Mesodermal cell (in vitro differentiated cells): Measurements from ENCODE around the gene TOMM40.
"Not testable (repeated sequence)": the region's sequence is repeated elsewhere in the genome, so short reads cannot be mapped to it uniquely, and the experiment has no call there.

Experiments used
- H3K27ac ChIP-seq: 2 replicates; pipeline ENCODE4 v1.7.0; 2013; ENCODE audit warnings: mild to moderate bottlenecking, low read depth, low read length, moderate library complexity; ENCODE audit not compliant: severe bottlenecking
- H3K36me3 ChIP-seq: 2 replicates; pipeline ENCODE4 v1.7.1; 2013; ENCODE audit warnings: mild to moderate bottlenecking, low read length, moderate library complexity; ENCODE audit not compliant: control insufficient read depth, insufficient read depth
- H3K4me1 ChIP-seq: one replicate; pipeline ENCODE4 v1.7.1; 2013; ENCODE audit warnings: mild to moderate bottlenecking, low read length; ENCODE audit not compliant: insufficient read depth, control insufficient read depth, poor library complexity, severe bottlenecking
- H3K4me3 ChIP-seq: 2 replicates; pipeline ENCODE4 v1.7.0; 2013; ENCODE audit warnings: low read length, control low read depth, mild to moderate bottlenecking; ENCODE audit not compliant: insufficient read depth, poor library complexity, severe bottlenecking; ENCODE audit errors: extremely low read depth
- H3K9me3 ChIP-seq: 2 replicates; pipeline ENCODE4 v1.7.1; 2013; ENCODE audit warnings: mild to moderate bottlenecking, low read length, moderate library complexity; ENCODE audit not compliant: control insufficient read depth
- WGBS, 2 experiments: methylation state at CpG; one replicate each; pipeline ENCODE4 v1.1.5; 2013; ENCODE audit warnings: missing lambda C conversion rate in 2 of 2; ENCODE audit not compliant: insufficient coverage in 2 of 2; 5-methylcytosine and 5-hydroxymethylcytosine counted together

TOMM40 gene

GRCh38 chr19:44886141-44886540 is 4.9 kb upstream of the TOMM40 start:
- H3K27ac ChIP-seq = no peak overlapping the region
- 79 to 85% methylated on average over 5 to 6 of the region's 6 CpGs for WGBS, 2 experiments
- no peak overlapping the region for H3K4me3 ChIP-seq
- peaks cover 79% of the 10 kb centered on the region for H3K36me3 ChIP-seq
- H3K4me1 ChIP-seq = peaks cover 20% of the 10 kb centered on the region
- H3K9me3 ChIP-seq = no peaks in the 10 kb centered on the region

GRCh38 chr19:44887648-44888047 is 3.4 kb upstream of the TOMM40 start:
- Histone ChIP-seq H3K27ac (no peak overlapping the region), H3K4me3 (no peak overlapping the region), H3K4me1 (peaks cover 8% of the 10 kb centered on the region), H3K9me3 (no peaks in the 10 kb centered on the region), H3K36me3 (peaks cover 72% of the 10 kb centered on the region)
- WGBS, 2 experiments = 98 to 100% methylated on average over 3 to 4 of the region's 4 CpGs

- H3K36me3 ChIP-seq = peaks cover 71% of the 10 kb centered on the region
- WGBS, 2 experiments = 100% methylated on average over 3 of the region's 5 CpGs
- H3K4me3 ChIP-seq, H3K4me1 ChIP-seq, H3K27ac ChIP-seq, H3K9me3 ChIP-seq: not testable (repeated sequence)
These were observed 2.7 kb upstream of the TOMM40 start for GRCh38 chr19:44888335-44888734.

GRCh38 chr19:44889830-44890365 is 1.2 kb upstream of the TOMM40 start:
- WGBS, 2 experiments = 73 to 81% methylated on average over 17 of the region's 17 CpGs

GRCh38 chr19:44890366-44891015 is 563 bp upstream of the TOMM40 start:
- peak overlapping the region; percentile 91 for H3K27ac ChIP-seq
- no peaks in the 10 kb centered on the region for H3K9me3 ChIP-seq
- 1% methylated on average over 36 to 37 of the region's 40 CpGs for WGBS, 2 experiments
- peak overlapping the region; percentile 39 for H3K4me3 ChIP-seq
- H3K4me1 ChIP-seq = peaks cover 4% of the 10 kb centered on the region
- peaks cover 71% of the 10 kb centered on the region for H3K36me3 ChIP-seq

More at GRCh38 chr19:44889830-44890365, 1.2 kb upstream of the TOMM40 start:
- H3K36me3 ChIP-seq = peaks cover 71% of the 10 kb centered on the region
- H3K4me3 ChIP-seq = peak overlapping the region; percentile 39
- peaks cover 4% of the 10 kb centered on the region for H3K4me1 ChIP-seq
- peak overlapping the region; percentile 91 for H3K27ac ChIP-seq
- H3K9me3 ChIP-seq = no peaks in the 10 kb centered on the region

GRCh38 chr19:44892932-44893331 is 1.9 kb downstream of the TOMM40 start:
- Histone ChIP-seq H3K36me3 (peaks cover 70% of the 10 kb centered on the region), H3K4me3 (no peak overlapping the region)

GRCh38 chr19:44893332-44894051 is 2.4 kb downstream of the TOMM40 start:
- WGBS, 2 experiments = 94 to 98% methylated on average over 11 to 13 of the region's 18 CpGs
- Histone ChIP-seq H3K36me3 (peaks cover 70% of the 10 kb centered on the region), H3K4me1 (peaks cover 4% of the 10 kb centered on the region), H3K4me3 (no peak overlapping the region), H3K9me3 (no peaks in the 10 kb centered on the region), H3K27ac (no peak overlapping the region)

More at GRCh38 chr19:44892932-44893331, 1.9 kb downstream of the TOMM40 start:
- Histone ChIP-seq H3K4me1 (peaks cover 4% of the 10 kb centered on the region), H3K9me3 (no peaks in the 10 kb centered on the region), H3K27ac (no peak overlapping the region)
- 94 to 97% methylated on average over 6 to 7 of the region's 7 CpGs for WGBS, 2 experiments

- H3K9me3 ChIP-seq = no peaks in the 10 kb centered on the region
- H3K36me3 ChIP-seq = peaks cover 67% of the 10 kb centered on the region
- WGBS, 2 experiments = 95 to 97% methylated on average over 5 of the region's 6 CpGs
- H3K27ac ChIP-seq = no peak overlapping the region
- no peak overlapping the region for H3K4me3 ChIP-seq
- H3K4me1 ChIP-seq = peaks cover 4% of the 10 kb centered on the region
These were observed 3.0 kb downstream of the TOMM40 start for GRCh38 chr19:44894052-44894400.

GRCh38 chr19:44894946-44895345 is 3.9 kb downstream of the TOMM40 start:
- peaks cover 4% of the 10 kb centered on the region for H3K4me1 ChIP-seq
- 86 to 96% methylated on average over 6 to 9 of the region's 9 CpGs for WGBS, 2 experiments
- H3K36me3 ChIP-seq = peaks cover 73% of the 10 kb centered on the region
- no peak overlapping the region for H3K27ac ChIP-seq
- H3K9me3 ChIP-seq = no peaks in the 10 kb centered on the region
- H3K4me3 ChIP-seq = no peak overlapping the region

GRCh38 chr19:44897835-44898234 is 6.8 kb downstream of the TOMM40 start:
- Histone ChIP-seq H3K9me3 (no peaks in the 10 kb centered on the region), H3K4me1 (peaks cover 4% of the 10 kb centered on the region), H3K36me3 (peaks cover 93% of the 10 kb centered on the region), H3K27ac (no peak overlapping the region), H3K4me3 (no peak overlapping the region)
- WGBS, 2 experiments = 94 to 98% methylated on average over 7 of the region's 8 CpGs
